ENCODE results near the gene ZNF688.

DNA sequence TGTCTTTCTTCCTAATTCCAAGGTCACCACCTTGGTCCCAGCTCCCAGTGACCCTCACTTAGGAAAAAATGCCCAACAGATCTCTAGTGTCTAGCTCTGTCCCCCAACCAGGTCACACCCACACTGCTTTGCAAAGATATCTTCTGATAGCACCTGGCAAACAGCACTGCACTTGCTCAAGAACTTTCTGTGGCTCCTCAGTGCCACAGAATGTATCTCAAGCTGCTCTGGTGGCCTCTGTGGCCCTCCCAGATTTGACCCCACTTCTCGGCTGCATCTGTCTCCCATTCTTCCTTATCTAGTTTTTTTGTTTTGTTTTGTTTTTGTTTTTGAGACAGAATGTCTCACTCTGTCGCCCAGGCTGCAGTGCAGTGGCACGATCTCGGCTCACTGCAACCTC, 5.0 kb downstream of the ZNF688 start:
- TF ChIP-seq, protein P1, sequence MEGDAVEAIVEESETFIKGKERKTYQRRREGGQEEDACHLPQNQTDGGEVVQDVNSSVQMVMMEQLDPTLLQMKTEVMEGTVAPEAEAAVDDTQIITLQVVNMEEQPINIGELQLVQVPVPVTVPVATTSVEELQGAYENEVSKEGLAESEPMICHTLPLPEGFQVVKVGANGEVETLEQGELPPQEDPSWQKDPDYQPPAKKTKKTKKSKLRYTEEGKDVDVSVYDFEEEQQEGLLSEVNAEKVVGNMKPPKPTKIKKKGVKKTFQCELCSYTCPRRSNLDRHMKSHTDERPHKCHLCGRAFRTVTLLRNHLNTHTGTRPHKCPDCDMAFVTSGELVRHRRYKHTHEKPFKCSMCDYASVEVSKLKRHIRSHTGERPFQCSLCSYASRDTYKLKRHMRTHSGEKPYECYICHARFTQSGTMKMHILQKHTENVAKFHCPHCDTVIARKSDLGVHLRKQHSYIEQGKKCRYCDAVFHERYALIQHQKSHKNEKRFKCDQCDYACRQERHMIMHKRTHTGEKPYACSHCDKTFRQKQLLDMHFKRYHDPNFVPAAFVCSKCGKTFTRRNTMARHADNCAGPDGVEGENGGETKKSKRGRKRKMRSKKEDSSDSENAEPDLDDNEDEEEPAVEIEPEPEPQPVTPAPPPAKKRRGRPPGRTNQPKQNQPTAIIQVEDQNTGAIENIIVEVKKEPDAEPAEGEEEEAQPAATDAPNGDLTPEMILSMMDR (IDR thresholded peaks at IDR 0.05; ENCODE audit: low read depth, low read length, missing input control), result no peak
- TF ChIP-seq, protein P2, sequence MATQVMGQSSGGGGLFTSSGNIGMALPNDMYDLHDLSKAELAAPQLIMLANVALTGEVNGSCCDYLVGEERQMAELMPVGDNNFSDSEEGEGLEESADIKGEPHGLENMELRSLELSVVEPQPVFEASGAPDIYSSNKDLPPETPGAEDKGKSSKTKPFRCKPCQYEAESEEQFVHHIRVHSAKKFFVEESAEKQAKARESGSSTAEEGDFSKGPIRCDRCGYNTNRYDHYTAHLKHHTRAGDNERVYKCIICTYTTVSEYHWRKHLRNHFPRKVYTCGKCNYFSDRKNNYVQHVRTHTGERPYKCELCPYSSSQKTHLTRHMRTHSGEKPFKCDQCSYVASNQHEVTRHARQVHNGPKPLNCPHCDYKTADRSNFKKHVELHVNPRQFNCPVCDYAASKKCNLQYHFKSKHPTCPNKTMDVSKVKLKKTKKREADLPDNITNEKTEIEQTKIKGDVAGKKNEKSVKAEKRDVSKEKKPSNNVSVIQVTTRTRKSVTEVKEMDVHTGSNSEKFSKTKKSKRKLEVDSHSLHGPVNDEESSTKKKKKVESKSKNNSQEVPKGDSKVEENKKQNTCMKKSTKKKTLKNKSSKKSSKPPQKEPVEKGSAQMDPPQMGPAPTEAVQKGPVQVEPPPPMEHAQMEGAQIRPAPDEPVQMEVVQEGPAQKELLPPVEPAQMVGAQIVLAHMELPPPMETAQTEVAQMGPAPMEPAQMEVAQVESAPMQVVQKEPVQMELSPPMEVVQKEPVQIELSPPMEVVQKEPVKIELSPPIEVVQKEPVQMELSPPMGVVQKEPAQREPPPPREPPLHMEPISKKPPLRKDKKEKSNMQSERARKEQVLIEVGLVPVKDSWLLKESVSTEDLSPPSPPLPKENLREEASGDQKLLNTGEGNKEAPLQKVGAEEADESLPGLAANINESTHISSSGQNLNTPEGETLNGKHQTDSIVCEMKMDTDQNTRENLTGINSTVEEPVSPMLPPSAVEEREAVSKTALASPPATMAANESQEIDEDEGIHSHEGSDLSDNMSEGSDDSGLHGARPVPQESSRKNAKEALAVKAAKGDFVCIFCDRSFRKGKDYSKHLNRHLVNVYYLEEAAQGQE (IDR thresholded peaks at IDR 0.05), result no peak

Measured in liver (tissue), 2 donors.